Effector memory CD4-positive, alpha-beta T cell (primary cell): ENCODE data around the gene BLTP2.
"Not testable (repeated sequence)": the region's sequence is repeated elsewhere in the genome, so short reads cannot be mapped to it uniquely, and the experiment has no call there.

Experiments used
- DNase-seq, 3 donors: peaks; one replicate each; pipeline ENCODE4 v3.0.0-alpha.2; 2020
- H3K27ac ChIP-seq: 2 replicates; pipeline ENCODE4 v1.7.0; 2013; ENCODE audit warnings: mild to moderate bottlenecking, low read length, moderate library complexity; ENCODE audit not compliant: insufficient read depth, poor library complexity, severe bottlenecking
- H3K27me3 ChIP-seq: replicated peaks from 2 replicates; pipeline ENCODE4 v1.7.0; 2013; ENCODE audit warnings: mild to moderate bottlenecking, low read length; ENCODE audit not compliant: insufficient read depth, control insufficient read depth, poor library complexity, severe bottlenecking
- H3K36me3 ChIP-seq: 2 replicates; pipeline ENCODE4 v1.7.0; 2013; ENCODE audit warnings: mild to moderate bottlenecking, low read length, moderate library complexity; ENCODE audit not compliant: control insufficient read depth, insufficient read depth
- H3K4me1 ChIP-seq: 2 replicates; pipeline ENCODE4 v1.7.0; 2013; ENCODE audit warnings: low read length, mild to moderate bottlenecking; ENCODE audit not compliant: control insufficient read depth, insufficient read depth, poor library complexity, severe bottlenecking
- H3K4me3 ChIP-seq: 2 replicates; pipeline ENCODE4 v1.7.0; 2013; ENCODE audit warnings: low read length, low read depth, mild to moderate bottlenecking; ENCODE audit not compliant: insufficient read depth, poor library complexity, severe bottlenecking
- H3K9me3 ChIP-seq: 2 replicates; pipeline ENCODE4 v1.7.0; 2013; ENCODE audit warnings: mild to moderate bottlenecking, low read length, moderate library complexity; ENCODE audit not compliant: control insufficient read depth

Gene BLTP2

DNA sequence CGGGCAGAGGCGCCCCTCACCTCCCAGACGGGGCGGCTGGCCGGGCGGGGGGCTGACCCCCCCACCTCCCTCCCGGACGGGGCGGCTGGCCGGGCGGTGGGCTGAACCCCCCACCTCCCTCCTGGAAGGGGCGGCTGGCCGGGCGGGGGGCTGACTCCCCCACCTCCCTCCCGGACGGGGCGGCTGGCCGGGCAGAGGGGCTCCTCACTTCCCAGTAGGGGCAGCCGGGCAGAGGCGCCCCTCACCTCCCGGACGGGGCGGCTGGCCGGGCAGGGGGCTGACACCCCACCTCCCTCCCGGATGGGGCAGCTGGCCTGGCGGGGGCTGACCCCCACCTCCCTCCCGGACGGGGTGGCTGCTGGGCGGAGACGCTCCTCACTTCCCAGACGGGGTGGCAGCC is 40.9 kb downstream of the BLTP2 start:
- not testable (repeated sequence) for H3K36me3 ChIP-seq, H3K4me3 ChIP-seq, H3K9me3 ChIP-seq, H3K27ac ChIP-seq, DNase-seq, H3K27me3 ChIP-seq, H3K4me1 ChIP-seq

DNA sequence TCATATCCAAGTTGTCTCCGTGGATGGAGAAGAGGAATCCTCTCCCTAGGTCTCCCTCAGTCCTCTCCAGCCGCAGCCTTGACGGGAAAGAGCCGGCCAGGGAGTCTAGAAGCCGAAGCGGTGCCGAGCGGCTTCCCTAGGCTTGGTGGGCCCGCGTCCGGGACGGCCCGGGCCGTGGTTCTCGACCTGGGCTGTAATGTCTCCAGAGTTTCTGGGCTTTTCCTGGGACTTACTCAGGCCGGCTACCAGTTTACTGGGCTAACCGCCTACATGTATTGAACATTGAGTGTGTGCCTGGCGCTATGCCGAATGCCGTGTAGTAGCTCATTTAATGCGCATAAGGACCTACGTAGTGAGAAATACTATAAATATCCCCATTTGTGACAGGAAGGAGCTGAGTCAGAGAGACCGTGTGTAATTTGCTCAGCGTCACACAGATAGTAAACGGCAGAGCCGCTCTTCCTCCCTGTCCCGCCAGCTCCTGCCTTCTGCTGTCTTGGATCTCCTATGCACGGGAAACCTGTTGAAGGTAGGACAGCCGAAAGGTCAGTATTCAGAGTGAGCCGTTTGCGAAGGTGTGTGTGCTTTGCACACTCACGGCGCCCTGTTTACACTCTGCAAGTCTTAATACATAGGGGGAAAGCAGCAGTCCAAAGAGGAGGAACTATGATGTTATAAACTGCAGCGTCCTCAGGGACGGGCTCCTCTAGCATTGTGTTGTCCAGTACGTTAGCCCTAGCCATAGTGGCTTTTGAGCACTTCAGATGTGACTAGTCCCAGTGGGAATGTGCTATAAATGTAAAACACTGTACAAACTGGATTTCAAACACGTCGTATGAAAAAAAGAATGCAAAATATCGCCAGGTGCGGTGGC is 45.4 kb downstream of the BLTP2 start:
- H3K36me3 ChIP-seq: no peaks in the 10 kb centered on the region
- H3K4me3 ChIP-seq: peak overlapping the region; percentile 67
- peak; percentile 31 to 52 (median 33) for DNase-seq
- no peaks in the 10 kb centered on the region for H3K9me3 ChIP-seq
- no peaks in the 10 kb centered on the region for H3K27me3 ChIP-seq
- peak overlapping the region; percentile 95 for H3K27ac ChIP-seq
- H3K4me1 ChIP-seq: peaks cover 15% of the 10 kb centered on the region

DNA sequence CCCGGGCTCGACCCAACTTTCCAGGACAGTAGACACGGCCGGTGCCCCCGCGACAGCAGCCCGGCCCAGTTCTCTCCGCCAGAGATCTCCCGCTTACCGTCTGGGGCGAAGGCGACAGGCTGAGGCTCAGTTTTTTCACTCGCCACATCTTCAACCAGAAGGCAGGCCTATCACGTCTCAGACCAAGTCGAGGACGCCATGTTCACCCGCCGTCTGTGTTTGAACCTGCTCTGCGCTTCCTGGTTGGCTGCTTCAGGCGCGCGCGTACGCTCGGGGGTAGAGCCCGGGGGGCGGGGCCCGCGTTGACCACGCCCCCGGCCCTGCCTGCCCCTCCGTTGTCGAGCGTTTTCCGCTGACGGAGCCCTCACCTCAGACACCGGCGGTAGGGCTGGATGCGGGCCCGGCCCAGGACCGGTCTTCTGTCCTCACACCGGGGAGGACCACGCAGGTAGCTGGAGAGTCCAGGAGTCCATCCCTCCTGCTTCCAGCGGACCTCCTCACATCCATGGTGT is 46.1 kb downstream of the BLTP2 start, which contains the start of gene SPAG5:
TSS of gene SPAG5 (minus strand) at position 227 of the 512 bp plus-strand sequence. CDS start at position 148, 79 bp downstream.
- H3K4me3 ChIP-seq: peak within 1 kb of the TSS; percentile 67
- H3K27me3 ChIP-seq: no peaks in the 10 kb centered on the region
- no peaks in the 10 kb centered on the region for H3K9me3 ChIP-seq
- H3K27ac ChIP-seq: peak within 1 kb of the TSS; percentile 95
- H3K36me3 ChIP-seq: no peaks in the 10 kb centered on the region
- peak; percentile 91 for DNase-seq
- peaks cover 15% of the 10 kb centered on the region for H3K4me1 ChIP-seq

DNA sequence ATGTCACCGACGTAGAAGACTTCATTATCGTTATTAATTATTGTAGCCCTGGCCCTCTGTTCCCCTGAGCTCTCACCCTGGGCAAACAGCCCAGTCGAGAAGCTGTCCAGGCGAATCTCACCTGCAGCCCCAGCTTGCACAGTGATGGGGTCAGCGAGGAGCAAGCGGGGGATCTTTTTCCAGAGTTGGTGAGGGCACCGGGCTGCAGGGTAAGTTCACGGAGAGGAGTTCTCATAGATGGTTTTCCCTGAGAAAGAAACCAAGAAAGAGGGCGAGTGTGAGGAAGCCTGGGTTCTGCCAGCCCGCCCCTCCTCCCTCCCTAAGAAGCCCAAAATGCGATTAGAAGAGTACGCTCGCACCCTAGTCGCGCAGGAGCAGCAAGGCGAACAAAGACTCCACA is 46.6 kb downstream of the BLTP2 start:
- H3K27ac ChIP-seq: peak overlapping the region; percentile 95
- no peaks in the 10 kb centered on the region for H3K36me3 ChIP-seq
- H3K27me3 ChIP-seq: no peaks in the 10 kb centered on the region
- no peaks in the 10 kb centered on the region for H3K9me3 ChIP-seq
- DNase-seq: no peak
- peak overlapping the region; percentile 67 for H3K4me3 ChIP-seq
- H3K4me1 ChIP-seq: peaks cover 15% of the 10 kb centered on the region

DNA sequence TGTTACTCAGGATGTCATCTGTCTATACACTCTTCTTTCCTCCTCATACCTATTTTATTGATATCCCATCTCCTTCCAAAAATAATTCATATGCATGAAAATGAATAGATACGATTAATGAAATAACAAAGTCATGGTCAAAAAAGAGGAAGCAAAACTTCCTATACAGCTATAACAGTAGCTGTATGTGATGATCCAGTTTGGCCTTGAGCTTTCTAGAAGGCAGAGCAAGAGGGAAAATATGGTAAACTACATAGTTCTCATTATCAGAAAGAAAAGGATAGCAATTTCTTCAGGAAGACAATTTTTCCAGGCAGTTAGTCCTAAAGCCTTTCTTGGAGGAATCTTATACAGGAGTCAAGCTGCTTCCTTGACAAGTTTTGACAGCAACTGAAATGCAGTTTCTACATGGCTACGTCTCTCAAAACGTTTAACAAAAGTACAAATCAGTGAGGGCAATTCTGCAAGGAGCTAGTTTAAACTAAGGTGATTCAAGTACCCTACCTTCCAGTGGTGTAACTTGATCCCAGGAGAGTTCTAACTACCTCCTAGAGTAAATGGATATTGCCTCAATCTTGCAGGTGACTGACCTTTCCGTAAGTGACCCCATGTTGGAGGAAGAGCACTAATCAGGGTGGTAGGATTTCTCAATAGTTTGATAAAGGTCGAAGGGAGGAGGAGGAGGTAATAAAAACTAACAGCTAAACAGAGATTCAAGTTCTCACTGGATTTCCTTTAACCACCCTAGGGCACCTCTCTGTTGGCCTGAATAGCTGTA is 47.2 kb downstream of the BLTP2 start:
- no peaks in the 10 kb centered on the region for H3K9me3 ChIP-seq
- no peaks in the 10 kb centered on the region for H3K36me3 ChIP-seq
- no peaks in the 10 kb centered on the region for H3K27me3 ChIP-seq
- H3K4me3 ChIP-seq: peak overlapping the region; percentile 67
- H3K27ac ChIP-seq: peak overlapping the region; percentile 95
- H3K4me1 ChIP-seq: peaks cover 15% of the 10 kb centered on the region
- no peak for DNase-seq
